Stimulated activated CD8-positive, alpha-beta memory T cell treated with anti-CD3 and anti-CD28 coated beads, Interleukin-4, amount 100 ng/mL, for 1 hour (primary cell): ENCODE measurements around the gene UBE3B.

Source experiments
- DNase-seq, 2 donors: peaks; one replicate each; pipeline ENCODE4 v3.0.0-alpha.2; 2020; ENCODE audit warnings: low read depth in 2 of 2, low spot score in 1 of 2

Gene UBE3B

DNA sequence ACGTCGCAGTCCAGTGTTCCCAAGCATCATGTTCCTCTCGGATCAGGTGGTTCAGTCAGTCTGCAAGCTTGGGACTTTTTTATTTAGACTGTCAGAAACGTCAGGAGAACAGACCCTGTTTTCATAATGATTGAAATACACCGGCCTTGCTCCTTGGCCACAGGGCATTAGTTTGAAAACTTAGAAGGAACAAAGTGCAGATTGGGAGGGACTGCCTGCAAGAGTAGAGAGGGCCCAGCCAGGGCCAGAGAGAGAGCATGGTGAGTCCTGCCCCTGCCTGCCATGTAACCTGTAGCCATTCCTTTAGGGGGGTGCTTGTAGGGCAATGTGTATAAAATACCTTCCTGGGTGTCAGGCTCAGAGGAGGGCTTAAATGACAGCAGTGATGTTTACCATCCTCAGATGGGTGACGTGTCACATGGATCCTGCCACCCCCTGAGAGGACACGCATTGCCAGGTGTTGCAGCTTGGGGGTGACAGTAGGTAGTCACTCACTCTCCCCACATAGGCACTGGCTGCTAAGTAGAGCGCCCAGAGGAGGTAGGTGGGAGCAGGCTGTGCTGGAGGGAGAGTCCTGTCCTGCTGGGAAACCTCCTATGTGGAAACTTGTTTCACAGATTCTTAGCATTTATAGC, 50.2 kb downstream of the UBE3B start:
- no peak for DNase-seq

DNA sequence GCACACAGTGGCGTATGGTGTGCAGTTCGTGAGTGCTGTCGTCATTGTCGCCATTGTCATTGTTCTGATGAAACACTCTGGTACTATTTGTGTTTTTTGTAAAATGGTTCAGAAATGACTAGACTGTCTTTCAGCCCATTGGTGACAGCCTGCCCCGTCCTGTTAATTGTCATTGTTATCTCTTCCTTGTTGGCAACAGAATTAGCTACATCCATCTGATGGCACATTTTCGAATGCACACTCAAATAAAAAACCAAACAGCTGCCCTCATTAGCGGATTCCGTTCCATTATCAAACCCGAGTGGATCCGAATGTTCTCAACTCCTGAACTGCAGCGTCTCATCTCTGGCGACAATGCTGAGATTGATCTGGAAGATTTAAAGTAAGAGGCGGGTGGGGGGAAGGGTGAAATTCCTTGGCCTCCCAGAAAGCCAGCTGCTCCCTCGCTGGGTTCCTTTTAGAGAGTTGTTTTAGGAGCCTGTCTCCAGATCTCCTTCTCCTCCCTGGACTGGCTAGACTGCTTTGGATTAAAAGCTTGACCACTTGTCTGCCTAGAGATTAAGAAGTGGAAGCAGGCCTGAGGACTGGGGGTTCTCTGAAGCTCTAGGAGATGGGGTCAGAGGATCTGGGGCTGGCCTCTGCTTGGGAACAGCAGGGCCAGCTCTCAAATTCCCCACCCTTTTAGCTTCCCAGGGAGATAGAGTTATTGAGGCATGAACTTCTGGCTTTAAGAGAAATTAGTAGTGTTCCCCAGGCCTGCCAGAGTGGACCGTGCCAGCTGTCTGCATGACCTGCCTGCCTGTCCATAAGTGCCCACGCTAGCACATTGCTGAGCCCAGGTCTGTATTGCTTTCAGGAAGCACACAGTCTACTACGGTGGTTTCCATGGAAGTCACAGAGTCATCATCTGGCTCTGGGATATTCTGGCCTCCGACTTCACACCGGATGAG, 52.5 kb downstream of the UBE3B start:
- no peak for DNase-seq

- DNase-seq = no peak
Observed at GRCh38 chr12:109531411-109531810, 54.0 kb downstream of the UBE3B start.

DNA sequence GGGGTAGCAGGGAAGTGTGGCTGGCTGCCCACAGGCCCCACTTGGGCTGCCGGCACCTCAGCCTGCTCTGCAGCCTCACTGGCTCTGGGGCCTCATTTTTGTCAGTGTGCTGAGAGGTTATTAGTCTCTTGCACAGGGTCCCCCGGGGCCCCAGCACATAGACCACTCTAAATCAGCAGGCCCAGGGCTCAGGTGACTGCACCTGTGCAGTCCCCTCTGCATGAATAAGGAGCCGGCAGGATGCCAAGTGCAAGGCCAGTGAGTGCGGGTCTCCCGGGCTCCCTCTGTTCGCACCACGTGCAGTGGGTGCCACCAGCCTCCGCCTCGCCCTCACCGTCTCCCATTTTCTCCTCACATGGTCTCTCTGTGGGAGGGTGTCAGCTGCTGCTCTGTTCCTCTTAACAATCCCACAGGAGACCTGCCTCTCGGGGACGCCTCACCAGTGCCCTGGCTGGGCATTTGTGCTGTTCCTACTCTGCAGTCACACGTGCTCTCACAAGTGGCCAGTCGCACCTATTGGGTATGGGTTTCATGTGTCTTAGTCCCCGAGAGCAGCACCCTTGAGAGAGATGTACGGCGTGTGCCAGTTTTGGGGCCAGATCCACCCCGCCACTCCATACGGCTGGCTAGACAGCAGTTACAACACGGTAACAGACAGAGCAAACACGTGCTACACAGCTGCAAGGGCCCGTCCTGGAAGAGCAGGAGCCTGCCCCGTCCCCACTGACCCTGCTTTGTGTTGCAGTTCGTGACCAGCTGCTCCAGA, 55.5 kb downstream of the UBE3B start:
- no peak for DNase-seq

DNA sequence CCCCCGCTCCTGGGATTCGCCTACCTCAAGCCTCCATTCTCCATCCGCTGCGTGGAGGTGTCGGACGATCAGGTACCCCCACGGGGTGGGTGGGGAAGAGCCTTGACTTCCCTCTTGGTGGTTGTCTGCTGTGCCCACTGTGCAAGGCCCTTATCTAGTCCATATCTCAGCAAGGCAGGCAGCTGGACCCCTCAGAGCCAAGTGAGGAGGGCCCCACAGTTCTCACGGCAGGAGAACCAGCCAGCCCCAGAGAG, 56.0 kb downstream of the UBE3B start:
- no peak for DNase-seq

- no peak for DNase-seq
Observed at GRCh38 chr12:109534456-109534855, 57.0 kb downstream of the UBE3B start.

- no peak for DNase-seq
Observed at GRCh38 chr12:109535231-109535862, 57.9 kb downstream of the UBE3B start.

- no peak for DNase-seq
Observed at GRCh38 chr12:109535863-109536250, 58.4 kb downstream of the UBE3B start.

DNA sequence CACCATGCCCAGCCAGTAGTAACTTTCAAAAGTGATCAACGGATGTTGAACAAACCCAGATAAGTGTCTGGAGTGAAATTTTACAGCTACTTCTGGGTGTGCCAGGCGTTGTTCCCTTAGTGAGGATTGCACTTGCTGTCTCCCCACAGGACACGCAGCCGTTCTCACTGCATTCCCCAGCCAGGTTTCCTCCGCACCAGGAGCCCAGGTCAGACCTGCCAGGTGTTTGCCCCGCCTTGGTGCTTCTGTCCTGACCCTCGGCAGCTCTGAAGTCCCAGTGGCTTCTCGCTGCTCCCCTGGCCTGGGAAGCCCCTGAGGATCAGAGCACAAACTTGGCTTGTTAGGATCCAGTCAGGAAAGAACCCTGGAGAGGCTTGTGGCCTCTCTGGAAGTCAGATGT, 59.7 kb downstream of the UBE3B start:
- no peak for DNase-seq

DNA sequence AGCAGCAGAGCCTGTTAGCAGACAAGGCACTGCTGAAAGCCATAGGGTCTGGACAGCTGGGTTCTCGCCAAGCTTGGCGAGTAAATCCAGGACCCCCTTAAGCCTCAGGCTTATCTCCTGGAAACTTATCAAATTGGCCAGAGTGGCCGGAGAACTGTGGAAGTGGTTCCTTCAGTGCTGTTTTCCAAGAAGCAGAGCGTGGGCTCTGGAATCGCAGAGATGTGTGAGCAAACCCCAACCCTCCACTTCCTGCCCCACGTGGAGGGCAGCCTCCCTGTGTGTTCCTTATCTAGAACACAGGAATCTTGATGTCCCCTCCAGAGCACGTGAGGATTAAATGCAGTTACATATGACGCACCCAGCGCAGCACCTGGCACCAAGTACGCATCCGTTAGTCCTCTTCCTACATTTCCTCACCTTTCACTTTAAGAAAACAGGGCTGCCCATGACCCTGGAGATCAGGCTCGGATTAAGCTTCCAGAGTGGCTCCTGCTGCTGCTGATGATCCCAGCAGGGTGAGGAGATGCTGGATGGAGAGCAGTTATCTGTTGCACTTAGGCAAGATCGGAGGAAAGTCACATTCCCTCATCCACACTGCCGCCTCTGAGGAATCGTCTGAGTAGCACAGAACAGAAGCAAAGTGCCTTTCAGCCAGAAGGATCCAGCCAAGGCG, 60.9 kb downstream of the UBE3B start:
- no peak for DNase-seq

DNA sequence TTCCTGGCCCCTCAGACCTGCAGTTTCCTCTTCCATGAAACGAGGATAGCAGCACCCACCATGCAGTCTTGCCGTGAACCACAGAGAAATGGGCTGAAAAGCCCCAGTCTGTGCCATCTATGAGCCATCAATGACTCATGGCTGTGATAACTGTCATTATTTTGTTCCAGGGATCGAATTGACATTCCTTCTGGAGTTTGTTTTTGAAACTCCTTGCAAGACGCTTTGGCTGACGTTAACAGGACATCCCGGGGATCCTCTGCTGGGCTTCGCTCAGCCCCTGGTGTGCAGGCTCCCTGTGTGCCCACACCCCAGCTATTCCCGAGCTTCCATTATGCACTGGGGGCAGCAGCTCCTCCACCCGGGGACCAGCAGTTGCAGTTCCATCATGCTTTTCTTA, 62.1 kb downstream of the UBE3B start:
- no peak for DNase-seq

GRCh38 chr12:109540526-109541412, 63.3 kb downstream of the UBE3B start:
- DNase-seq = no peak

GRCh38 chr12:109541413-109541726, 63.9 kb downstream of the UBE3B start:
- no peak for DNase-seq

DNA sequence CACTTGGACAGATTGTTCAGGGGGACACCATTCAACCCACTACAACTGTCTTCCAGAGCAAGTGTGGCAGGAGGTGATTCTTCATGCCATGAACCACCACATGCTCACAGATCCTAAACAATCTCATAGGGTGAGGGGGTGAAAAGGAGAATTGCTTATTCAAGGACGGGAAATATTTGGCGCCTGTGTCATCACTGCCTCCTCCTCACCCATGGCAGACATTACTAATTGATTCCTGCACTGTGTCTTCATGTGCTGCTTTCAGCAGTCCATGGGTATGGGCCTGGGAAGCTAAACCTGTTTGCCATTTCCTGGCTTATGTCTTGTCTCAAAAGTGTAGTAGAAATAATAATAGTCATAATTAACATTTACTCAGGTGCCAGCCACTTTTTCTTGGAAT, 64.6 kb downstream of the UBE3B start:
- DNase-seq = no peak

GRCh38 chr12:109542876-109543275, 65.4 kb downstream of the UBE3B start:
- no peak for DNase-seq

DNA sequence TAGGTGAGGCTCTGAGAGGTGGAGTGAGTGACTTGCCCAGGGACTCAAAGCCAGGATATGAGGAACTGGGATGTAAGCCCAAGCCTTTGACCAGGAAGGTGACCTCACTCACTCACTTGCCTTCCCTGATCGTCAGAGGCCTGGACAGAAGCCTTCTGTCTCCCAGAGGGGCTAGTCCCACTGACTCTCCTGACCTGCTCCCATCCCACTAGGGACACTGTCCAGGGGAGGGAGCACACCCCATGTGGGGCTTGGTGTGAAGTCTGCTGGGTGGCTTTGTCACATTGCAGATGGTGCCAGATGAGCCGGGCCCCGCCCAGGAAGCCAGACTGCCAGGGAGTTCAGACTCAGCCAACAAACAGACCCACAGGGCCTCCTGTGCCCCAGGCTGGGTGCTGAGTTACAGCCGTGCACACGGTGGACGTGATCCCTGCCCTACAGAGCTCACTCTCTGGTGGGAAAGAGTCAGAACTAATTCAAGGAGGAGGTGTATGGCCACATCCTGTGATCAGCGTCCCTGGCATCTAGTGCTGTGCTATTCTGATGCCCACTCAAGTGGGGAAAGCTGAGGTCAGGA, 67.6 kb downstream of the UBE3B start:
- no peak for DNase-seq

GRCh38 chr12:109545826-109546225, 68.4 kb downstream of the UBE3B start:
- no peak for DNase-seq

GRCh38 chr12:109547286-109547685, 69.9 kb downstream of the UBE3B start:
- no peak for DNase-seq

- no peak for DNase-seq
Observed at GRCh38 chr12:109548258-109548657, 70.8 kb downstream of the UBE3B start.
